Measurements from ENCODE around the gene NEK6.

NEK6 gene

DNA sequence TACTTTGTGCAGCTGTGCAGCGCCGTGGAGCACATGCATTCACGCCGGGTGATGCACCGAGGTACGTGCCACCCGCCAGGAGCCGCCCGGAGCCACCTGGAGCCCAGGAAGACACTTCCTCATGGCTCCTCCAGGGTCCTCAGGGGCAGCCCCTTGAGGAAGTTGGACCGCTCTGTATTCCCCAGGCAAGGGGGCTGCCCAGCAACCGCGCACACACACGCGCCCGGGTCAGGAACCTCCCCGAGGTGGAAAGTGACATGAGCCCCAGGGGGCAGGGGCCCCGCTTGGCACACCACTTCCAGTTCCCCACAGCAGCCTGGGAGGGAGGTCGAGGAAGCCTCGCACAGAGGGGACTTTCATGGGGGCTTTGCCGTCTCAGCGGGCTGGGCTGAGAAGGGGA, 68.6 kb downstream of the NEK6 start:
- no peaks in the 10 kb centered on the region for H3K4me1 ChIP-seq (ENCODE audit: control insufficient read depth, insufficient read depth, low read length)
- H3K36me3 ChIP-seq (ENCODE audit: control insufficient read depth, insufficient read depth, low read length): peaks cover 21% of the 10 kb centered on the region
- no peak overlapping the region for H3K4me3 ChIP-seq (ENCODE audit: low read length)
- H3K9me3 ChIP-seq (ENCODE audit: control insufficient read depth, low read length): no peaks in the 10 kb centered on the region
- no peaks in the 10 kb centered on the region for H3K27me3 ChIP-seq (ENCODE audit: control insufficient read depth, insufficient read depth, low read length)
- H3K9ac ChIP-seq (ENCODE audit: low read length): no peak overlapping the region

DNA sequence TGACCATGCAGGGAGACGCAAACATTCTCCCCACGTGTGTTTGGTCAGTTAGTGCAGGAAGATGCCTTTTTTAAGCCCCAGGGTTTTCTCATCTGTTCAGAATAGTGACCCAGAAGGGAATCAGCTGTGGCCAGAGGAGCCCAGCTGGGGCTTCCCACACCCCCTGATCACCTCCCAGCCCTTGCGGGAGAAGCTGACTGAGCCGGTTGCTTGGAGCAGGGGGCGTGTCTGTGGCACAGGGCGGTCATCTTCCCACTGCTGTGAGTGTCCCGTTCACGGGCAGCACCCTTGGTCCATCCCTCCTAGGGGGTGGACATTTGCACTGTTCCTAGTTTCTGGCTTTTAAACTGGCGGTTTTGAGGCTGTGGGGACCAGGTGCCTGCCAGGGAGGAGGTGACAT, 69.7 kb downstream of the NEK6 start:
- H3K36me3 ChIP-seq (ENCODE audit: control insufficient read depth, insufficient read depth, low read length): peaks cover 21% of the 10 kb centered on the region

DNA sequence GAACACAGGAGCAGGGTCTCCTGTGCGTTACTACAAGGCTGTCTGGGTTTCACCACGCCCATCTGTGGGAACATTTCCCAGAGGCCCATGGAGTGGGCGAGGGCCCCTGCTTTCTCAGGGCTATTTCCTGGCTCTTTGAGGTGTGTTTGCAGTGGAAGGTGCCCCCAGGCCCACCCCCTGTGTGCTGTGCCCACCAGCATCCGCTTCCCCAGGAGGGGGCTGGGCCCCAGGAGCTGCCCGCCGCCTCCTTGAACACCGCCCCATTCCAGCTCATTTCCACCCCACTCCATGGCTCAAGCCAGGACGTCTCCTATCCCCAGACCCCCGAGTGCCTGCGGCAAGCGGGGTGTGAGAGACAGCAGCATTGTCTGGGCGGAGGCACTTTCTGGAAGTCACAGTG, 70.5 kb downstream of the NEK6 start:
- Histone ChIP-seq H3K36me3 (ENCODE audit: control insufficient read depth, insufficient read depth, low read length) (peaks cover 13% of the 10 kb centered on the region), H3K4me1 (ENCODE audit: control insufficient read depth, insufficient read depth, low read length) (no peaks in the 10 kb centered on the region), H3K9ac (ENCODE audit: low read length) (no peak overlapping the region), H3K27me3 (ENCODE audit: control insufficient read depth, insufficient read depth, low read length) (no peaks in the 10 kb centered on the region), H3K9me3 (ENCODE audit: control insufficient read depth, low read length) (no peaks in the 10 kb centered on the region), H3K4me3 (ENCODE audit: low read length) (no peak overlapping the region)

More for the DNA sequence above, 69.7 kb downstream of the NEK6 start:
- Histone ChIP-seq H3K27me3 (ENCODE audit: control insufficient read depth, insufficient read depth, low read length) (no peaks in the 10 kb centered on the region), H3K4me1 (ENCODE audit: control insufficient read depth, insufficient read depth, low read length) (no peaks in the 10 kb centered on the region), H3K4me3 (ENCODE audit: low read length) (no peak overlapping the region), H3K9ac (ENCODE audit: low read length) (no peak overlapping the region), H3K9me3 (ENCODE audit: control insufficient read depth, low read length) (no peaks in the 10 kb centered on the region)

DNA sequence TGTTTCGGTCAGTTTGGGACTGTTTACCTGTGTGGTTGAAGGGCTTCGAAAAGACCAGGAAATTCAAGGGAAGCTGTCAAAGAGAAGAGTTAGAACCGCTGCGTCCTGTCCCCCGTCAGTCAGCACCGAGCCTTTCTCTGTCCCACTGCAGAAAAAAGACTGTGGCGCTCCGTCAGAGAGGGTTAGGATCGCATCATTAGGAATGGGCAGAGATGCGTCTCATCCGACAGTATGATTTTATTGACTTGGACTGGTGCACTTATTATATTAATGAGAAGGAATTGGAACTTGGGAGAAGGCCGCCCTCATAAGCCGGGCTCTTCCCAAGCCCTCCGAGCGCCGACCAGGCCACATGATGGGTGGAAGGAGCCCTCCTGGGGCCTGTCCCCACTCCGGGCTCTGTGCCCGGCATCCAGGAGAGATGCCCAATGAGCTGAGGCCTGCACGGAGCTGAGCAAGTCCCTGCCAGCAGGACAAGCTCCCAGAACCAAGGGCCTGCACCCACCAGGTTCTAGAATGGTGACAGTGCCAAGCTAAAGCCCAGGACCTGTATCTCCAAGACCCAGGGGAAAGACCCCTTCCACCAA, 71.5 kb downstream of the NEK6 start:
- Histone ChIP-seq H3K36me3 (ENCODE audit: control insufficient read depth, insufficient read depth, low read length) (peaks cover 12% of the 10 kb centered on the region), H3K9me3 (ENCODE audit: control insufficient read depth, low read length) (no peaks in the 10 kb centered on the region), H3K27me3 (ENCODE audit: control insufficient read depth, insufficient read depth, low read length) (no peaks in the 10 kb centered on the region), H3K4me3 (ENCODE audit: low read length) (no peak overlapping the region), H3K9ac (ENCODE audit: low read length) (no peak overlapping the region), H3K4me1 (ENCODE audit: control insufficient read depth, insufficient read depth, low read length) (no peaks in the 10 kb centered on the region)

DNA sequence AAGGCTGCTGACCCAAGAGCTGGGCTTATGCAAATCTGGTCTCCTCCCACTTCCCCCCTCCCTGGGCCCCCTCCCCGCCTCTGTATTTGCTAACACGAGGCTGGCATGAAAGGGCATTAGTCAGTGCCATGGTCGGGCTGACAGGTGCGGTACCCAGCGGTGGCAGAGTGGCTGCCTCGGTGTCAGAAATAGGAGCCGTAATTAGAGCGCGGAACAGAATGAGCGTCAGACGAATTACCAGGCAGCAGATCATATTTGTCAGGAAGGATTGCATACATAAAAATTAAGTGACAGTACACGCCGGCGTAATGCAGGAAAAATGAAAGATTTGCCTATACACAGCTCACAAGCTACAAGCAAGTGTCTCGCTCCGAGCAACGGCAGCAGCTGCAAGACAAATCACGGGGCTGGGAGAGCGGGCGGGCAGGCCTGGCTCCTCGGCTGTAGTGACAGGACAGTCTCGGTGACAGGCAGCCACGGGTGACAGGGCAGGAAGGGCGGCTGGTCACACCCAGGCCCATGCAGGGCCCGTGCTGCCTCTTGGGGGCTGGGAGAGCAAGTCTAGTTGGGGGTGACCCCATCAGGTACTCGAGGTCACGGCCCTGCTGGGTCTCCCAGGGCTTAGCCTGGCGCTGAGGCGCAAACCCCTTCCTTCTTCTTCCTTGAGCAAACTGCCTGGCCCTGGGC, 72.4 kb downstream of the NEK6 start:
- no peaks in the 10 kb centered on the region for H3K4me1 ChIP-seq (ENCODE audit: control insufficient read depth, insufficient read depth, low read length)
- H3K4me3 ChIP-seq (ENCODE audit: low read length): no peak overlapping the region
- no peaks in the 10 kb centered on the region for H3K9me3 ChIP-seq (ENCODE audit: control insufficient read depth, low read length)
- peaks cover 12% of the 10 kb centered on the region for H3K36me3 ChIP-seq (ENCODE audit: control insufficient read depth, insufficient read depth, low read length)
- H3K9ac ChIP-seq (ENCODE audit: low read length): no peak overlapping the region
- no peaks in the 10 kb centered on the region for H3K27me3 ChIP-seq (ENCODE audit: control insufficient read depth, insufficient read depth, low read length)

DNA sequence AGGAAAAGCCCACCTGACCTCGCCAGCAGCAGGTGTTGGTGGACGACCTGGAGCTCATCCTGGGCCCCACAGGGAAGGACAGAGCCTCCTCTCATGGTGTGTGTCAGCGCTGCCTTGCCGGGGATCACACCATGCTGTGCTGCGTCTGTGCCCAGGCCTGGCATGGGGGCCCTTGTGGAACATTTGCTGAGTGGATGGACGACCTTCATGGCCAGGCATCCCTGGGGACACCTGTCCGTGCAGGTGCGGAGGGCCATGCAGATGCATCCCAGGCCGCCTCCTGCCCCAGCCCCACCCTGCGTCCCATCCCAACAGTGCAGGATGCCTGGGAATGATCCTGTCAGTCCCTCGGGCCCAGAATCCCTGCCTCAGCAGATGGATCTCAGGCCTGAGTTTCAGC, 73.8 kb downstream of the NEK6 start:
- H3K27me3 ChIP-seq (ENCODE audit: control insufficient read depth, insufficient read depth, low read length): no peaks in the 10 kb centered on the region
- peaks cover 12% of the 10 kb centered on the region for H3K36me3 ChIP-seq (ENCODE audit: control insufficient read depth, insufficient read depth, low read length)
- H3K9ac ChIP-seq (ENCODE audit: low read length): no peak overlapping the region
- H3K4me1 ChIP-seq (ENCODE audit: control insufficient read depth, insufficient read depth, low read length): no peaks in the 10 kb centered on the region
- no peaks in the 10 kb centered on the region for H3K9me3 ChIP-seq (ENCODE audit: control insufficient read depth, low read length)
- no peak overlapping the region for H3K4me3 ChIP-seq (ENCODE audit: low read length)

DNA sequence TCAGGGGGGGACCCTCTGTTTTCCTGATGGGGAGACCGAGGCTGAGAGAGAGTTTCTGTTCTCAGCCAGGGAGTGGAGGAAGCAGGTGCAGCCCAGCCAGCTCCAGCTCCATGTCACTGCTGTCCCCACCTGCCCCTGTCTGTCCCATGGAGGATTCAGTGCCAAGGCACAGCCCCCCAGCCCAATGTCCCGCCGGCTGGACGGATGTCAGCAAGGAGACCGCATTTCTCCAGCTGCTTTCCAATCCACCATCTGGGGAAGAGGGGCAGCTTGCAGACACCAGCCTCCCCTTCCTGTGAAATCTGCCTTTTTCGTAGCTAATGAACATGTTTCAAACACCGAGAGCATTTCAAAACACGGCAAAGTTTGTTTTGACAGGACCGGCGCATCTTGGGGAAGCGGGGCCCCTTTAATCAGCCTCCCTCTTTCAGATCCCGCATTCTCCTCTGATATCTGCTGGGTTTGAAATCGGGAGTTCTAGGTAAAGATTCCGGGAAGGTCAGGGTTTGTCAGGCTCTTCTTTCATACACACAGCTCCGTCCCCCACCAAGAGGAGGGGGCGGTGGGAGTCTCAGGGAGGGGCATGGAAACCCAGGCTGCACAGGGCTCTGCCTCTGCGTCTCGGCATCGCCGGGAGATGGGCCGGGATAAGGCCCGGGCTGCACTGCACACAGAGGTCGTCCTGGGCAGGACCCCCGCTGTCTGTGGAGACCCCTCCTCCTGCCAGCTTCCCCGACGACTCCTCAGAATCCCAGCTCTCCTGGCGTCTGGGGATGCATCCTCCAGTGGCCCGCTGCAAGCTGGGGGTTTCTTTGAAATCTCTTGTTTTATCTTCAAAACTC, 74.8 kb downstream of the NEK6 start:
- Histone ChIP-seq H3K9me3 (ENCODE audit: control insufficient read depth, low read length) (no peaks in the 10 kb centered on the region), H3K36me3 (ENCODE audit: control insufficient read depth, insufficient read depth, low read length) (peaks cover 19% of the 10 kb centered on the region), H3K4me1 (ENCODE audit: control insufficient read depth, insufficient read depth, low read length) (no peaks in the 10 kb centered on the region)

DNA sequence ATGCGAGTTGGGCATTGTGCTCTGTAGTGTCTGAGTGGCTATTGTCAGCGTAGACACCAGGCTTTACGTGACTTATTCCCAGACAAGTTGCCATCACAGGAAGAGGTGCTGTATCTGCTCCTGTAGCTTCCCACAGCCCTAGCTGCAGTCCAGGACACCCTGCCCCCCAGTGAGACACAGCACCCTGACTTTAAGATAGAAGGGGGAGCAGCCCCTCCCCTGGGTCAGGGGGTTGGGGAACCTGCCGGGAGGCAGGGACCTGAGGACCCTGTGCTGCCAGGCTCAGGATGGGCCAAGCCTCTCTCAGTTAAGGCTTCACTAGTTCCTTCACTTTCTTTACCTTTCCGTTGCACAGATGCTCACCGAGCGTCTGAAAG, 75.4 kb downstream of the NEK6 start:
- no peaks in the 10 kb centered on the region for H3K27me3 ChIP-seq (ENCODE audit: control insufficient read depth, insufficient read depth, low read length)

More for the DNA sequence above, 74.8 kb downstream of the NEK6 start:
- no peak overlapping the region for H3K9ac ChIP-seq (ENCODE audit: low read length)
- no peak overlapping the region for H3K4me3 ChIP-seq (ENCODE audit: low read length)
- no peaks in the 10 kb centered on the region for H3K27me3 ChIP-seq (ENCODE audit: control insufficient read depth, insufficient read depth, low read length)

DNA sequence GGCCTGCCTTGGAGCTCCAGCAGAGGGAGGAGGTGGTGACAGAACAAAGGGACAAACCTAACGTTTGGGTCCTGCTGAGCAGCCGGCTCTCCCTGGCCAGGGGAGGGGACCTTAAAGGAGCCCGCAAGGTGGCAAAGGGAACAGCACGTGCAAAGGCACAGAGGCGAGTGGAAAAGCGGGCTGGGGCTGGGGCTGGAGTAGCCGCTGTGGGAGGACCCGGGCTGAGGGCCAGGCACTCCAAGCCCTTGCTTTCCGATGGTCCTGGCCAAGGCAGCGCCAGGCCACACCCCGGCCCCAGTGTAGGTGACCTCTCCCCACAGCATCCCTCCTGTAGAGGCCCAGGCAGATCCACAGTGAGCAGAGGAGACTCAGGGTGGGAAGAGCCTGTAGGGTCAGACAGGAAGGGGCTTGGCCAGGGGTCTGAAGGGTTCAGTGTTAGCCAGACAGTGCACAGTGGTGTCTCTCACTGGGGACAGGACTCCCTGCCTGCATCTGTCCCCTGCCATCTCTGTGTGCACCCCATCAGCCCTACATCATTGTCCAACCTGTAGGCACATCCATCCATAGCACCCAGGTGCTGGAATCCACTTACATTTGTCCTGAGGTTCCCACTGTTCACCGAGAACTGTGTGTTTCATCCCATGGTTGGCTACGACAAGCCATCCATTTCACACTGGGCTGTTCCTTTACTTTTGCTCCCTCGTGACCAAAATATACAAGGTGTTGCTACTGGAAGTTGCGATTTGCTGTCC, 77.0 kb downstream of the NEK6 start:
- H3K4me1 ChIP-seq (ENCODE audit: control insufficient read depth, insufficient read depth, low read length): no peaks in the 10 kb centered on the region
- H3K36me3 ChIP-seq (ENCODE audit: control insufficient read depth, insufficient read depth, low read length): peaks cover 13% of the 10 kb centered on the region

More for the DNA sequence above, 75.4 kb downstream of the NEK6 start:
- H3K4me1 ChIP-seq (ENCODE audit: control insufficient read depth, insufficient read depth, low read length): no peaks in the 10 kb centered on the region
- H3K9me3 ChIP-seq (ENCODE audit: control insufficient read depth, low read length): no peaks in the 10 kb centered on the region
- H3K9ac ChIP-seq (ENCODE audit: low read length): no peak overlapping the region
- peaks cover 22% of the 10 kb centered on the region for H3K36me3 ChIP-seq (ENCODE audit: control insufficient read depth, insufficient read depth, low read length)
- no peak overlapping the region for H3K4me3 ChIP-seq (ENCODE audit: low read length)

DNA sequence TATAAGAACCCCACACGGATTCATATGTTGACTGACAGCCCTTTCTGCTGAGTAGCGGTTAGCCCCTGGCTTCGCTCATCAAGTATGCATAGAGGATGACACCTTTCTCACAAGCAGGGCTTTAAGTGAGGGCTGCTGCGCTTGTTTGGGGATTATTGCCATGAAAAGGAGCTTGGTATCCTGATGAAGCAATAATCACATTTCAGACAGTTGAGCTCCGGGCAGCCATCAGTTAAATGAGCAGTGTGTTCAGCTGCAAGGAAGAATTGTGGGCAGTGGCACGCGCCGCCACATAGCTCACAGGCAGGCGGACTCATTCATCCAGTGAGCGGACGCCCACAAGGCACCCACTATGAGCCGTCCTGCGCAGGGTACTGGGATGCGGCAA, 77.6 kb downstream of the NEK6 start:
- no peaks in the 10 kb centered on the region for H3K9me3 ChIP-seq (ENCODE audit: control insufficient read depth, low read length)
- H3K27me3 ChIP-seq (ENCODE audit: control insufficient read depth, insufficient read depth, low read length): no peaks in the 10 kb centered on the region
- H3K4me1 ChIP-seq (ENCODE audit: control insufficient read depth, insufficient read depth, low read length): no peaks in the 10 kb centered on the region
- peaks cover 10% of the 10 kb centered on the region for H3K36me3 ChIP-seq (ENCODE audit: control insufficient read depth, insufficient read depth, low read length)
- no peak overlapping the region for H3K9ac ChIP-seq (ENCODE audit: low read length)
- no peak overlapping the region for H3K4me3 ChIP-seq (ENCODE audit: low read length)

More for the DNA sequence above, 77.0 kb downstream of the NEK6 start:
- Histone ChIP-seq H3K4me3 (ENCODE audit: low read length) (no peak overlapping the region), H3K9ac (ENCODE audit: low read length) (no peak overlapping the region), H3K27me3 (ENCODE audit: control insufficient read depth, insufficient read depth, low read length) (no peaks in the 10 kb centered on the region), H3K9me3 (ENCODE audit: control insufficient read depth, low read length) (no peaks in the 10 kb centered on the region)

DNA sequence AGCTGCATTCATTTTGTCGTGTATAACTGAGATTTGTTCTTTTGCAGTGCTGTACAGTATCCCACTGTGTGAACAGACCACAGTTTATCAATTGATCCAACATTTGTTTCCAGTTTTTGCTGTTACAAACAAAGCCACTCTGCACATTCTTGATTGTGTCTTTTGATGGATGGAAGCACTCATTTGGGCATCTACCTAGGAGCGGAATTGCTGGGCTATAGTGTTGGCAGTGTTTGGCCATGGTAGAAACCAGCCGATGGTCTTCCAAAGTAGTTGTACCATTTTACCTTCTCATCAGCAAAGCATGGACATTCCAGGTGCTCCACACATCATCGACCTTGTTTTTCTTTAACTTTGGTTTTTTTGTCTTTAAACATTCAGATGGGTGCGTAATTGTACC, 79.8 kb downstream of the NEK6 start:
- H3K9me3 ChIP-seq (ENCODE audit: control insufficient read depth, low read length): no peaks in the 10 kb centered on the region
- no peak overlapping the region for H3K4me3 ChIP-seq (ENCODE audit: low read length)
- no peak overlapping the region for H3K9ac ChIP-seq (ENCODE audit: low read length)
- H3K36me3 ChIP-seq (ENCODE audit: control insufficient read depth, insufficient read depth, low read length): peaks cover 17% of the 10 kb centered on the region
- no peaks in the 10 kb centered on the region for H3K27me3 ChIP-seq (ENCODE audit: control insufficient read depth, insufficient read depth, low read length)
- H3K4me1 ChIP-seq (ENCODE audit: control insufficient read depth, insufficient read depth, low read length): no peaks in the 10 kb centered on the region

Measured in mucosa of stomach (tissue), 1 donor.